ENCODE measurements around the gene OR10H5. TPM values are rescaled to one million over a fixed set of nuclear protein-coding genes. Genes with fewer than 3 reads are reported as not detected.
"Not testable (repeated sequence)": the region's sequence is repeated elsewhere in the genome, so short reads cannot be mapped to it uniquely, and the experiment has no call there.

Gene OR10H5
- polyA plus RNA-seq, 3 donors from 2014 or later, result not detected

GRCh38 chr19:15825753-15826152 lies 38.3 kb downstream of the OR10H5 start:
- DNase-seq, result no peak
- peaks cover 0 to 8% of the 10 kb centered on the region in 2 donors for H3K4me1 Mint-ChIP-seq
- H3K36me3 Mint-ChIP-seq, result no peaks in the 10 kb centered on the region
- H3K4me3 Mint-ChIP-seq, result no peak overlapping the region
- peaks cover 5 to 9% (median 6%) of the 10 kb centered on the region in 3 donors for H3K27me3 Mint-ChIP-seq (ENCODE audit: low read depth in 3 of 3)
- H3K27ac Mint-ChIP-seq, result no peak overlapping the region
- no peaks in the 10 kb centered on the region for H3K9me3 Mint-ChIP-seq

GRCh38 chr19:15828121-15828610 lies 40.7 kb downstream of the OR10H5 start:
- no peak for DNase-seq
- Mint-ChIP-seq H3K9me3 (no peaks in the 10 kb centered on the region), H3K27me3 (ENCODE audit: low read depth in 3 of 3) (peaks cover 5 to 8% (median 6%) of the 10 kb centered on the region in 3 donors), H3K4me3 (no peak overlapping the region), H3K27ac (no peak overlapping the region), H3K36me3 (no peaks in the 10 kb centered on the region), H3K4me1 (peaks cover 0 to 5% of the 10 kb centered on the region in 2 donors)

- H3K27ac Mint-ChIP-seq; H3K4me1 Mint-ChIP-seq; H3K36me3 Mint-ChIP-seq; H3K27me3 Mint-ChIP-seq (ENCODE audit: low read depth in 3 of 3); H3K9me3 Mint-ChIP-seq; H3K4me3 Mint-ChIP-seq; DNase-seq: not testable (repeated sequence)
Measured at GRCh38 chr19:15828611-15829305, 41.3 kb downstream of the OR10H5 start.

GRCh38 chr19:15829306-15829698 lies 41.8 kb downstream of the OR10H5 start:
- DNase-seq, result no peak
- H3K27ac Mint-ChIP-seq, result no peak overlapping the region

GRCh38 chr19:15829786-15830185 lies 42.3 kb downstream of the OR10H5 start:
- DNase-seq, result no peak
- no peaks in the 10 kb centered on the region for H3K9me3 Mint-ChIP-seq
- no peak overlapping the region for H3K4me3 Mint-ChIP-seq
- H3K27ac Mint-ChIP-seq, result no peak overlapping the region
- H3K4me1 Mint-ChIP-seq, result peaks cover under 1 to 5% of the 10 kb centered on the region in 2 donors
- H3K36me3 Mint-ChIP-seq, result no peaks in the 10 kb centered on the region
- peaks cover 4 to 8% (median 4%) of the 10 kb centered on the region in 3 donors for H3K27me3 Mint-ChIP-seq (ENCODE audit: low read depth in 3 of 3)

More at GRCh38 chr19:15829306-15829698, 41.8 kb downstream of the OR10H5 start:
- peaks cover 4 to 8% (median 4%) of the 10 kb centered on the region in 3 donors for H3K27me3 Mint-ChIP-seq (ENCODE audit: low read depth in 3 of 3)
- peaks cover 0 to 5% of the 10 kb centered on the region in 2 donors for H3K4me1 Mint-ChIP-seq
- no peaks in the 10 kb centered on the region for H3K9me3 Mint-ChIP-seq
- H3K36me3 Mint-ChIP-seq, result no peaks in the 10 kb centered on the region
- no peak overlapping the region for H3K4me3 Mint-ChIP-seq

- no peaks in the 10 kb centered on the region for H3K9me3 Mint-ChIP-seq
- H3K4me1 Mint-ChIP-seq, result peaks cover 13 to 16% of the 10 kb centered on the region in 2 donors
Measured at GRCh38 chr19:15831626-15832025, 44.2 kb downstream of the OR10H5 start.

GRCh38 chr19:15834232-15834631 lies 46.8 kb downstream of the OR10H5 start:
- peaks cover 8 to 15% (median 14%) of the 10 kb centered on the region in 3 donors for H3K27me3 Mint-ChIP-seq (ENCODE audit: low read depth in 3 of 3)
- DNase-seq, H3K36me3 Mint-ChIP-seq, H3K27ac Mint-ChIP-seq, H3K4me3 Mint-ChIP-seq, H3K9me3 Mint-ChIP-seq: not testable (repeated sequence)
- peaks cover 17 to 36% of the 10 kb centered on the region in 2 donors for H3K4me1 Mint-ChIP-seq

More at GRCh38 chr19:15831626-15832025, 44.2 kb downstream of the OR10H5 start:
- DNase-seq, result no peak
- no peak overlapping the region for H3K4me3 Mint-ChIP-seq
- H3K36me3 Mint-ChIP-seq, result no peaks in the 10 kb centered on the region
- peaks cover 6 to 13% (median 10%) of the 10 kb centered on the region in 3 donors for H3K27me3 Mint-ChIP-seq (ENCODE audit: low read depth in 3 of 3)
- H3K27ac Mint-ChIP-seq, result no peak overlapping the region

- DNase-seq, result peak; percentile 55 to 71 (median 66)
- H3K4me1 Mint-ChIP-seq, result peaks cover 16 to 36% of the 10 kb centered on the region in 2 donors
- H3K27ac Mint-ChIP-seq, result peak overlapping the region; percentile 92 to 100 (median 98)
- H3K36me3 Mint-ChIP-seq, H3K9me3 Mint-ChIP-seq: not testable (repeated sequence)
- H3K4me3 Mint-ChIP-seq, result peak overlapping the region; percentile 92 to 98 (median 96)
- H3K27me3 Mint-ChIP-seq (ENCODE audit: low read depth in 3 of 3), result peaks cover 7 to 11% (median 10%) of the 10 kb centered on the region in 3 donors
Measured at GRCh38 chr19:15835565-15836329, 48.3 kb downstream of the OR10H5 start.

- peak overlapping the region; percentile 93 to 100 (median 98) for H3K27ac Mint-ChIP-seq
- peaks cover 7 to 11% (median 10%) of the 10 kb centered on the region in 3 donors for H3K27me3 Mint-ChIP-seq (ENCODE audit: low read depth in 3 of 3)
- peak overlapping the region; percentile 92 to 98 (median 96) for H3K4me3 Mint-ChIP-seq
- no peaks in the 10 kb centered on the region for H3K9me3 Mint-ChIP-seq
- H3K36me3 Mint-ChIP-seq, result no peaks in the 10 kb centered on the region
- H3K4me1 Mint-ChIP-seq, result peaks cover 16 to 36% of the 10 kb centered on the region in 2 donors
- DNase-seq, result peak; percentile 96 to 97 (median 96)
Measured at GRCh38 chr19:15836330-15837220, 49.1 kb downstream of the OR10H5 start.

GRCh38 chr19:15837221-15837731 lies 49.8 kb downstream of the OR10H5 start:
- no peaks in the 10 kb centered on the region for H3K36me3 Mint-ChIP-seq
- peaks cover 23 to 42% of the 10 kb centered on the region in 2 donors for H3K4me1 Mint-ChIP-seq
- peak overlapping the region; percentile 89 to 100 (median 96) for H3K27ac Mint-ChIP-seq
- no peak for DNase-seq
- H3K4me3 Mint-ChIP-seq, result peak overlapping the region; percentile 92 to 97 (median 93)
- peaks cover 7 to 11% (median 10%) of the 10 kb centered on the region in 3 donors for H3K27me3 Mint-ChIP-seq (ENCODE audit: low read depth in 3 of 3)
- no peaks in the 10 kb centered on the region for H3K9me3 Mint-ChIP-seq

GRCh38 chr19:15838351-15838750 lies 50.9 kb downstream of the OR10H5 start:
- Mint-ChIP-seq H3K27me3 (ENCODE audit: low read depth in 3 of 3) (peaks cover 7 to 11% (median 10%) of the 10 kb centered on the region in 3 donors), H3K4me3 (peak overlapping the region; percentile 12 to 47 (median 36)), H3K36me3 (no peaks in the 10 kb centered on the region), H3K4me1 (peaks cover 28 to 51% of the 10 kb centered on the region in 2 donors), H3K9me3 (no peaks in the 10 kb centered on the region), H3K27ac (peak overlapping the region; percentile 35 to 97 (median 67))
- DNase-seq, result no peak

- Mint-ChIP-seq H3K27me3 (ENCODE audit: low read depth in 3 of 3) (peaks cover 7 to 11% (median 10%) of the 10 kb centered on the region in 3 donors), H3K4me1 (peaks cover 42 to 64% of the 10 kb centered on the region in 2 donors)
- not testable (repeated sequence) for H3K4me3 Mint-ChIP-seq
Measured at GRCh38 chr19:15839888-15840287, 52.4 kb downstream of the OR10H5 start.

GRCh38 chr19:15840833-15841232 lies 53.4 kb downstream of the OR10H5 start:
- no peaks in the 10 kb centered on the region for H3K9me3 Mint-ChIP-seq
- H3K27me3 Mint-ChIP-seq (ENCODE audit: low read depth in 3 of 3), result peaks cover 7 to 10% (median 8%) of the 10 kb centered on the region in 3 donors
- no peak overlapping the region for H3K4me3 Mint-ChIP-seq
- peaks cover 43 to 64% of the 10 kb centered on the region in 2 donors for H3K4me1 Mint-ChIP-seq
- no peaks in the 10 kb centered on the region for H3K36me3 Mint-ChIP-seq
- DNase-seq, result no peak
- no peak overlapping the region for H3K27ac Mint-ChIP-seq

More at GRCh38 chr19:15839888-15840287, 52.4 kb downstream of the OR10H5 start:
- not testable (repeated sequence) for DNase-seq, H3K36me3 Mint-ChIP-seq, H3K9me3 Mint-ChIP-seq, H3K27ac Mint-ChIP-seq
